ENCODE data around the gene FBXL14. TPM values are rescaled to one million over a fixed set of nuclear protein-coding genes. Genes with fewer than 3 reads are reported as not detected.

Gene FBXL14
- polyA plus RNA-seq, 2 of the 4 experiments (the other 2 are of a cell fraction) = 6.7 to 7.1 TPM

GRCh38 chr12:1634149-1634548, 39.8 kb upstream of the FBXL14 start:
- H3K4me1 ChIP-seq = peaks cover 7% of the 10 kb centered on the region; the same call in 1 of the 3 replicates
- no peak for DNase-seq (ENCODE audit: low read depth in 1 of 2, low spot score in 1 of 2)
- no peak for FAIRE-seq
- CTCF ChIA-PET = interaction anchor here (0.5 to 16.6 kb wide), 32 partner anchors 11 to 868 kb away, joined by 3 to 210 read pairs (median 4); no protein-coding TSS in a partner anchor
- no peaks in the 10 kb centered on the region for H3K9me3 ChIP-seq
- no peak overlapping the region for H3K4me2 ChIP-seq
- H3K27ac ChIP-seq = no peak overlapping the region
- WGBS (ENCODE audit: missing lambda C conversion rate) = 52% methylated on average over 7 of the region's 7 CpGs
- H3K4me3 ChIP-seq = no peak overlapping the region
- TF ChIP-seq HMGXB4 (CRISPR knock-in tag; IDR thresholded peaks at IDR 0.05; ENCODE audit: borderline replicate concordance) (no peak), E2F6 (IDR thresholded peaks at IDR 0.05; ENCODE audit: borderline replicate concordance, low read depth) (no peak), SREBF2 (IDR thresholded peaks at IDR 0.05) (no peak), ZNF302 (CRISPR knock-in tag; IDR thresholded peaks at IDR 0.05) (no peak), RNF2 (IDR thresholded peaks at IDR 0.05; ENCODE audit: borderline replicate concordance, low read depth) (no peak), CBX8 (IDR thresholded peaks at IDR 0.05) (no peak), MAFK (IDR thresholded peaks at IDR 0.05; ENCODE audit: partially characterized antibody) (no peak), RARB (CRISPR knock-in tag; IDR thresholded peaks at IDR 0.05) (no peak), ESRRA (IDR thresholded peaks at IDR 0.05; ENCODE audit: borderline replicate concordance, low read length) (no peak), GATA3 (IDR thresholded peaks at IDR 0.05; ENCODE audit: borderline replicate concordance) (no peak), REST (IDR thresholded peaks at IDR 0.05) (no peak), SMC3 (IDR thresholded peaks at IDR 0.05) (no peak), TP53 (CRISPR knock-in tag; IDR thresholded peaks at IDR 0.05) (no peak), MAZ (IDR thresholded peaks at IDR 0.05; ENCODE audit: borderline replicate concordance, low read depth, low read length) (no peak), FOXS1 (CRISPR knock-in tag; IDR thresholded peaks at IDR 0.05) (no peak), PBX3 (IDR thresholded peaks at IDR 0.05) (no peak), CBX2 (IDR thresholded peaks at IDR 0.05; ENCODE audit: borderline replicate concordance, low read depth) (no peak), NR3C1 (IDR thresholded peaks at IDR 0.05) (no peak), ATOH8 (CRISPR knock-in tag; IDR thresholded peaks at IDR 0.05; ENCODE audit: low read depth) (no peak)
- ATAC-seq = no peak
- POLR2A ChIA-PET = interaction anchor here (0.9 kb wide), 1 partner anchor 56 kb away, joined by 4 read pairs; the partner anchor contains the start of gene ADIPOR2

GRCh38 chr12:1633459-1633858, 39.1 kb upstream of the FBXL14 start:
- Histone ChIP-seq H3K27ac (no peak overlapping the region), H3K4me2 (no peak overlapping the region), H3K4me1 (peaks cover 7% of the 10 kb centered on the region; the same call in 1 of the 3 replicates), H3K4me3 (no peak overlapping the region), H3K9me3 (no peaks in the 10 kb centered on the region)
- ChIA-PET CTCF (interaction anchor here (0.5 to 16.6 kb wide), 14 partner anchors 11 to 867 kb away, joined by 3 to 210 read pairs (median 6); no protein-coding TSS in a partner anchor), POLR2A (no interaction called here)
- 96% methylated on average over 3 of the region's 3 CpGs for WGBS (ENCODE audit: missing lambda C conversion rate)
- DNase-seq (ENCODE audit: low read depth in 1 of 2, low spot score in 1 of 2) (no peak), FAIRE-seq (no peak), ATAC-seq (no peak)
- TF ChIP-seq HOXB5 (CRISPR knock-in tag; IDR thresholded peaks at IDR 0.05) = no peak
- TF ChIP-seq ATOH8 (CRISPR knock-in tag; IDR thresholded peaks at IDR 0.05; ENCODE audit: low read depth) = no peak
- TF ChIP-seq MAZ (IDR thresholded peaks at IDR 0.05; ENCODE audit: borderline replicate concordance, low read depth, low read length) = no peak
- no peak for TF ChIP-seq PBX3 (IDR thresholded peaks at IDR 0.05)
- no peak for TF ChIP-seq REST (IDR thresholded peaks at IDR 0.05)
- TF ChIP-seq HES2 (IDR thresholded peaks at IDR 0.05) = no peak
- TF ChIP-seq RARB (CRISPR knock-in tag; IDR thresholded peaks at IDR 0.05) = no peak
